Uterus (tissue), 2 donors: ENCODE data around the gene XPA.

Experiments used
- POLR2A ChIP-seq, 2 donors: fragments of 450-650 bp; IDR thresholded peaks; one replicate each; pipeline ENCODE4 v1.6.1; 2016; ENCODE audit warnings: antibody characterized with exemption in 2 of 2, mild to moderate bottlenecking in 1 of 2, moderate library complexity in 1 of 2
- TF ChIP-seq, protein P1 (sequence below), 4 experiments: fragments of 200-600 bp in 2 of 4; fragments of 450-650 bp in 2 of 4; sonication (generic) in 2 of 4; IDR thresholded peaks; one replicate each; pipeline ENCODE4 v1.5.1; 2016 to 2019; ENCODE audit warnings: antibody characterized with exemption in 4 of 4, mild to moderate bottlenecking in 2 of 4, moderate library complexity in 1 of 4

DNA sequence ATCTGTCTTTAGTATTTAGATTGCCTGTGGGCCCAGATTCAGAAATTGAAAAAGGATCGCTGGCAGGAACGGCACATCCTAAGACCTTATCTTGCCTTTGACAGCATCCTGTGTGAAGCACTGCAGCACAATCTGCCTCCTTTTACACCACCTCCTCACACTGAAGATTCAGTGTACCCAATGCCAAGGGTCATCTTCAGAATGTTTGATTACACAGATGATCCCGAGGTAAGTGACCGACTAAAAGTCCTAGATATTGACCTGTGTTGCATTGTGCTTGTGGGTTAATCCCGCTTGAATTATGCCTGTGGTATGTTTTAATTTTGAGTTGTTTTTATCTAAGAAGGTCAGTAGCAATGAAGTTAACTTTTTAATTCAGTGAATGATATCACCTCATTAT, 49.1 kb downstream of the XPA start:
- no peak for TF ChIP-seq POLR2A (IDR thresholded peaks at IDR 0.05)
- TF ChIP-seq, protein P1, sequence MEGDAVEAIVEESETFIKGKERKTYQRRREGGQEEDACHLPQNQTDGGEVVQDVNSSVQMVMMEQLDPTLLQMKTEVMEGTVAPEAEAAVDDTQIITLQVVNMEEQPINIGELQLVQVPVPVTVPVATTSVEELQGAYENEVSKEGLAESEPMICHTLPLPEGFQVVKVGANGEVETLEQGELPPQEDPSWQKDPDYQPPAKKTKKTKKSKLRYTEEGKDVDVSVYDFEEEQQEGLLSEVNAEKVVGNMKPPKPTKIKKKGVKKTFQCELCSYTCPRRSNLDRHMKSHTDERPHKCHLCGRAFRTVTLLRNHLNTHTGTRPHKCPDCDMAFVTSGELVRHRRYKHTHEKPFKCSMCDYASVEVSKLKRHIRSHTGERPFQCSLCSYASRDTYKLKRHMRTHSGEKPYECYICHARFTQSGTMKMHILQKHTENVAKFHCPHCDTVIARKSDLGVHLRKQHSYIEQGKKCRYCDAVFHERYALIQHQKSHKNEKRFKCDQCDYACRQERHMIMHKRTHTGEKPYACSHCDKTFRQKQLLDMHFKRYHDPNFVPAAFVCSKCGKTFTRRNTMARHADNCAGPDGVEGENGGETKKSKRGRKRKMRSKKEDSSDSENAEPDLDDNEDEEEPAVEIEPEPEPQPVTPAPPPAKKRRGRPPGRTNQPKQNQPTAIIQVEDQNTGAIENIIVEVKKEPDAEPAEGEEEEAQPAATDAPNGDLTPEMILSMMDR (IDR thresholded peaks at IDR 0.05) = no peak
